Testis (tissue), 3 donors: ENCODE results near the gene INO80B. TPM values are rescaled to one million over a fixed set of nuclear protein-coding genes. Genes with fewer than 3 reads are reported as not detected.

ENCODE experiments used
- DNase-seq: peaks from one replicate; pipeline ENCODE4 v3.0.0-alpha.2; 2019
- H3K27ac ChIP-seq, 2 donors: fragments of 200-600 bp; sonication (generic); one replicate each; pipeline ENCODE4 v1.5.1; 2019
- H3K27me3 ChIP-seq: fragments of 200-600 bp; sonication (generic); one replicate; pipeline ENCODE4 v1.5.1; 2019
- H3K36me3 ChIP-seq: fragments of 200-600 bp; sonication (generic); one replicate; pipeline ENCODE4 v1.5.1; 2017; ENCODE audit warnings: low read depth; ENCODE audit errors: missing control alignments
- H3K4me1 ChIP-seq: fragments of 200-600 bp; sonication (generic); one replicate; pipeline ENCODE4 v1.5.1; 2019
- H3K4me3 ChIP-seq, 2 donors: fragments of 200-600 bp; sonication (generic); one replicate each; pipeline ENCODE4 v1.5.1; 2017 to 2019
- H3K9me3 ChIP-seq: fragments of 200-600 bp; sonication (generic); one replicate; pipeline ENCODE4 v1.5.1; 2017
- CTCF ChIP-seq, 3 experiments: fragments of 450-650 bp in 2 of 3; fragments of 200-600 bp in 1 of 3; sonication (generic) in 1 of 3; IDR thresholded peaks; one replicate each; pipeline ENCODE4 v1.5.1; 2016 to 2019; ENCODE audit warnings: antibody characterized with exemption in 3 of 3, mild to moderate bottlenecking in 2 of 3, moderate library complexity in 1 of 3
- POLR2A ChIP-seq: fragments of 450-650 bp; IDR thresholded peaks from one replicate; pipeline ENCODE4 v1.6.1; 2017; ENCODE audit warnings: antibody characterized with exemption, mild to moderate bottlenecking, moderate library complexity
- WGBS, 2 donors: methylation state at CpG; one replicate each; pipeline ENCODE4 v1.1.5; 2018; 5-methylcytosine and 5-hydroxymethylcytosine counted together
- intact Hi-C: fragments of 100-400 bp; cut with DNase I; formaldehyde crosslinking; loops from one replicate; pipeline ENCODE4 v1.15.1; 2023; ENCODE audit warnings: low total_unique reads
- polyA plus RNA-seq: library from polyadenylated mRNA; stranded (reverse); fragments of 350-450 nt; fragmentation: Illumina TruSeq; extraction: RNeasy Lipid Tissue Mini Kit (QIAGEN cat#74804); gene quantifications from one replicate; pipeline ENCODE4 v1.2.3, GENCODE V29; 2014; ENCODE audit warnings: low read depth, low replicate concordance; ENCODE audit not compliant: insufficient read depth
- total RNA-seq, 2 donors: library from RNA; depleted of rRNA; stranded (reverse); fragments of >200 nt; gene quantifications; one replicate each; pipeline ENCODE4 v1.2.3, GENCODE V29; 2016

INO80B gene
- total and polyA plus RNA-seq, 3 donors from 2014 or later: 23.1 to 59.3 (median 27.9) TPM

- TF ChIP-seq CTCF (IDR thresholded peaks at IDR 0.05) (no peak), POLR2A (no peak)
- peaks cover 7% of the 10 kb centered on the region for H3K4me1 ChIP-seq
- no peaks in the 10 kb centered on the region for H3K9me3 ChIP-seq
- no peak for DNase-seq
- H3K4me3 ChIP-seq: no peak overlapping the region
- 87 to 88% methylated on average over 3 of the region's 3 CpGs for WGBS, 2 donors
- H3K27me3 ChIP-seq: no peaks in the 10 kb centered on the region
- peaks cover 4% of the 10 kb centered on the region for H3K36me3 ChIP-seq
- no peak overlapping the region for H3K27ac ChIP-seq
- intact Hi-C loops: no loop called here
Measured at GRCh38 chr2:74504591-74504990, 49.7 kb downstream of the INO80B start.

- peaks cover 4% of the 10 kb centered on the region for H3K36me3 ChIP-seq
- DNase-seq: no peak
- no peaks in the 10 kb centered on the region for H3K9me3 ChIP-seq
- H3K27ac ChIP-seq: no peak overlapping the region
- H3K4me3 ChIP-seq: no peak overlapping the region
- no peaks in the 10 kb centered on the region for H3K27me3 ChIP-seq
- no peak for TF ChIP-seq CTCF (IDR thresholded peaks at IDR 0.05)
- TF ChIP-seq POLR2A: no peak
- intact Hi-C loops: no loop called here
- H3K4me1 ChIP-seq: peaks cover 6% of the 10 kb centered on the region
- 92 to 96% methylated on average over 12 to 14 of the region's 14 CpGs for WGBS, 2 donors
Measured at GRCh38 chr2:74505448-74506246, 50.8 kb downstream of the INO80B start.

DNA sequence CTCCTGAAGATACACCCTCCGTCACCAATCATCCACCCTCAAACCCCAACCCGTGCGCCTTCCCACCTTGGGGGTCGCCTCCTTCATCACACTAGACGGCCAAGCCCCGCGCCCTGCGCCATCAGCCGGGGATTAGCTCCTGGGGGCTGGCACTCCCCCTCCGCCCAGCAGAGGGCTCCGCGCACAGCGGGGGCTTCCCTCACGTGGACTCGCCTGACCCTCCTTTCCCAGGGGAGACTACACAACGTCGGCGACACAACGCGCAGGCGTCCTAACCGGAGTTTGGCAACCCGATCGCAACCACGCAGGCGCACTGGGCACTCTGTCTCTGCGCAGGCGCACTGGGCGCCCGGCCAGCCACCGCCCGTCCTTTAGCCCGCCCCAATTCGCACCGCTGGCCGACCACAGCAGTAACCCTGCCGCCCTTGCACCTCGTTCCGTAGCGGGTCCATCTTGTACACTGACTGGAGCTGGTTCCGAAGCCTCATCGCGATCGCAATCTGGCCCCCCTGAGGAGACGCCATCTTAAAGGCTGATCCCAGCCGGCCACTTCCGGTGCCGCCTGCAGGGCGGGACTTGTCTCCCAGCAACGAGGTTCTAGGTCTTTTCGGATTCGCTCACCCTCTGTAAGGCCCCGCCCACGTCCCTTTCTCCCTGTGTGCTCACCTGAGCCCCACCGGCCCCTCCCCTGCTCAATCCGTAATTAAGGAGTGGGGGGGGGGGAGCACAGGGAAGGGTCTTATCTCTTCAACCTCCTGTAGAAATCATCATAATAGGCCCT is 52.4 kb downstream of the INO80B start, which contains the start of gene PCGF1:
TSS of gene PCGF1 (minus strand) at position 551 of the 781 bp plus-strand sequence. CDS start at position 524, 27 bp downstream.
- H3K4me1 ChIP-seq: peaks cover 6% of the 10 kb centered on the region
- DNase-seq: peak; percentile 100
- TF ChIP-seq CTCF (IDR thresholded peaks at IDR 0.05) (peak in 2 of 3 experiments; percentile 1 to 15), POLR2A (no peak)
- intact Hi-C loops: no loop called here
- peak within 1 kb of the TSS; percentile 99 for H3K27ac ChIP-seq
- H3K36me3 ChIP-seq: peaks cover 4% of the 10 kb centered on the region
- no peaks in the 10 kb centered on the region for H3K27me3 ChIP-seq
- H3K4me3 ChIP-seq: peak within 1 kb of the TSS; percentile 76 to 80
- no peaks in the 10 kb centered on the region for H3K9me3 ChIP-seq
- WGBS, 2 donors: 0 to 1% methylated on average over 3 to 51 of the region's 56 CpGs

Other genes starting within 250 kb of the INO80B start
- 100 to 1,000 TPM; 113 to 188 TPM for gene SLC4A5, start 111.7 kb upstream of the INO80B start, total RNA-seq
- gene SLC4A5, start 111.7 kb upstream of the INO80B start, polyA plus RNA-seq: 40.3 TPM
- gene DCTN1, start 74.8 kb upstream of the INO80B start, total RNA-seq: 100 to 1,000 TPM; 321 to 403 TPM
- 277 TPM for gene DCTN1, start 74.8 kb upstream of the INO80B start, polyA plus RNA-seq
- gene C2orf81, start 33.5 kb upstream of the INO80B start, total RNA-seq: 10 to 100 TPM; 10.4 to 15.7 TPM
- 23.1 TPM for gene C2orf81, start 33.5 kb upstream of the INO80B start, polyA plus RNA-seq
- 10 to 100 TPM; 27.5 to 31.7 TPM for gene WDR54, start 33.4 kb upstream of the INO80B start, total RNA-seq
- 90.6 TPM for gene WDR54, start 33.4 kb upstream of the INO80B start, polyA plus RNA-seq
- 10 to 100 TPM; 11.1 to 12.8 TPM for gene RTKN, start 13.2 kb upstream of the INO80B start, total RNA-seq
- 8.8 TPM for gene RTKN, start 13.2 kb upstream of the INO80B start, polyA plus RNA-seq
- 10 to 100 TPM; 73.8 to 84.3 TPM for gene WBP1, start 3.4 kb downstream of the INO80B start, total RNA-seq
- gene WBP1, start 3.4 kb downstream of the INO80B start, polyA plus RNA-seq: 80.8 TPM
- 10 to 100 TPM; 44.8 to 45.7 TPM for gene MOGS, start 10.3 kb downstream of the INO80B start, total RNA-seq
- gene MOGS, start 10.3 kb downstream of the INO80B start, polyA plus RNA-seq: 41.3 TPM
- gene MRPL53, start 17.6 kb downstream of the INO80B start, total RNA-seq: 10 to 100 TPM; 23.6 to 46.0 TPM
- 64.8 TPM for gene MRPL53, start 17.6 kb downstream of the INO80B start, polyA plus RNA-seq
- 10 to 100 TPM; 29.4 to 30.2 TPM for gene CCDC142, start 27.9 kb downstream of the INO80B start, total RNA-seq
- 15.5 TPM for gene CCDC142, start 27.9 kb downstream of the INO80B start, polyA plus RNA-seq
- 10 to 100 TPM; 30.1 to 36.2 TPM for gene TTC31, start 28.0 kb downstream of the INO80B start, total RNA-seq
- gene TTC31, start 28.0 kb downstream of the INO80B start, polyA plus RNA-seq: 19.6 TPM
- 1 to 10 TPM in 1 of 2 donors, not detected in 1; 1.4 TPM for gene LBX2, start 44.5 kb downstream of the INO80B start, total RNA-seq
- 0.33 TPM for gene LBX2, start 44.5 kb downstream of the INO80B start, polyA plus RNA-seq
- gene PCGF1, start 52.6 kb downstream of the INO80B start, total RNA-seq: 10 to 100 TPM; 17.0 to 20.1 TPM
- 25.3 TPM for gene PCGF1, start 52.6 kb downstream of the INO80B start, polyA plus RNA-seq
- 1 to 10 TPM; 1.3 to 4.5 TPM for gene TLX2, start 59.4 kb downstream of the INO80B start, total RNA-seq
- 1.1 TPM for gene TLX2, start 59.4 kb downstream of the INO80B start, polyA plus RNA-seq
- gene DQX1, start 71.1 kb downstream of the INO80B start, total RNA-seq: under 1 TPM in 1 of 2 donors, not detected in 1; 0.43 TPM
- 0.86 TPM for gene DQX1, start 71.1 kb downstream of the INO80B start, polyA plus RNA-seq
- gene AUP1, start 74.6 kb downstream of the INO80B start, total RNA-seq: 100 to 1,000 TPM; 141 to 169 TPM
- gene AUP1, start 74.6 kb downstream of the INO80B start, polyA plus RNA-seq: 107 TPM
- gene HTRA2, start 74.8 kb downstream of the INO80B start, total RNA-seq: 10 to 100 TPM; 36.5 to 46.8 TPM
- gene HTRA2, start 74.8 kb downstream of the INO80B start, polyA plus RNA-seq: 45.8 TPM
- 10 to 100 TPM; 13.1 to 15.2 TPM for gene LOXL3, start 98.9 kb downstream of the INO80B start, total RNA-seq
- 10.5 TPM for gene LOXL3, start 98.9 kb downstream of the INO80B start, polyA plus RNA-seq
- 10 to 100 TPM; 11.2 to 19.3 TPM for gene DOK1, start 99.6 kb downstream of the INO80B start, total RNA-seq
- 9.3 TPM for gene DOK1, start 99.6 kb downstream of the INO80B start, polyA plus RNA-seq
- gene M1AP, start 193.2 kb downstream of the INO80B start, total RNA-seq: 10 to 100 TPM; 11.7 to 14.0 TPM
- 21.4 TPM for gene M1AP, start 193.2 kb downstream of the INO80B start, polyA plus RNA-seq
- 10 to 100 TPM; 13.3 to 14.3 TPM for gene SEMA4F, start 199.2 kb downstream of the INO80B start, total RNA-seq
- gene SEMA4F, start 199.2 kb downstream of the INO80B start, polyA plus RNA-seq: 9.1 TPM